Coronary artery (tissue), 2 donors: ENCODE results near the gene NRBP1.
"Not testable (repeated sequence)": the region's sequence is repeated elsewhere in the genome, so short reads cannot be mapped to it uniquely, and the experiment has no call there.

Experiments used
- DNase-seq: peaks from one replicate; pipeline ENCODE4 v3.0.0-alpha.2; 2017; ENCODE audit warnings: low spot score
- H3K27ac ChIP-seq, 2 donors: fragments of 200-600 bp; sonication (generic); one replicate each; pipeline ENCODE4 v1.5.1; 2016 to 2019
- H3K4me3 ChIP-seq: fragments of 200-600 bp; sonication (generic); 2 replicates; pipeline ENCODE4 v1.5.1; 2016; ENCODE audit warnings: mild to moderate bottlenecking, moderate library complexity
- TF ChIP-seq, protein P1 (sequence below): fragments of 200-600 bp; sonication (generic); IDR thresholded peaks from one replicate; pipeline ENCODE4 v1.5.1; 2019; ENCODE audit warnings: antibody characterized with exemption

NRBP1 gene

DNA sequence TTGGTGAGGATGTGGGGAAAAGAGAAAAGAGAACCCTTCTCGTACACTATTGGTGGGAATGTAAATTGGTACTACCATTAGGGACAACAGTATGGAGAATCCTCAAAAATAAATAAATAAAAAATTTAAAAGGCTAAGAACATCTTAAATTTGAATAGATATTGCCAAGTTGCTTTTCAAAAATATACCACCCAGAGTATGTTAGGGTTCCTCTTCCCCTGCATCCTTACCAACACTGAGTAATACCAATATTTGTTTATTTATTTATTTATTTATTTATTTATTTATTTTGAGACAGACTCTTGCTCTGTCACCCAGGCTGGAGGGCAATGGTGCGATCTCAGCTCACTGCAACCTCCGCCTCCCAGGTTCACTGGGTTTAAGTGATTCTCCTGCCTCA is 5.5 kb upstream of the NRBP1 start:
- no peak for DNase-seq
- H3K27ac ChIP-seq = no peak overlapping the region
- no peak overlapping the region for H3K4me3 ChIP-seq
- TF ChIP-seq, protein P1, sequence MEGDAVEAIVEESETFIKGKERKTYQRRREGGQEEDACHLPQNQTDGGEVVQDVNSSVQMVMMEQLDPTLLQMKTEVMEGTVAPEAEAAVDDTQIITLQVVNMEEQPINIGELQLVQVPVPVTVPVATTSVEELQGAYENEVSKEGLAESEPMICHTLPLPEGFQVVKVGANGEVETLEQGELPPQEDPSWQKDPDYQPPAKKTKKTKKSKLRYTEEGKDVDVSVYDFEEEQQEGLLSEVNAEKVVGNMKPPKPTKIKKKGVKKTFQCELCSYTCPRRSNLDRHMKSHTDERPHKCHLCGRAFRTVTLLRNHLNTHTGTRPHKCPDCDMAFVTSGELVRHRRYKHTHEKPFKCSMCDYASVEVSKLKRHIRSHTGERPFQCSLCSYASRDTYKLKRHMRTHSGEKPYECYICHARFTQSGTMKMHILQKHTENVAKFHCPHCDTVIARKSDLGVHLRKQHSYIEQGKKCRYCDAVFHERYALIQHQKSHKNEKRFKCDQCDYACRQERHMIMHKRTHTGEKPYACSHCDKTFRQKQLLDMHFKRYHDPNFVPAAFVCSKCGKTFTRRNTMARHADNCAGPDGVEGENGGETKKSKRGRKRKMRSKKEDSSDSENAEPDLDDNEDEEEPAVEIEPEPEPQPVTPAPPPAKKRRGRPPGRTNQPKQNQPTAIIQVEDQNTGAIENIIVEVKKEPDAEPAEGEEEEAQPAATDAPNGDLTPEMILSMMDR = no peak

GRCh38 chr2:27425039-27425438 is 3.4 kb upstream of the NRBP1 start:
- H3K27ac ChIP-seq, H3K4me3 ChIP-seq, DNase-seq: not testable (repeated sequence)

- H3K27ac ChIP-seq = peak overlapping the region; percentile 93 to 98
- TF ChIP-seq, protein P1 = no peak
- DNase-seq = no peak
- peak overlapping the region; percentile 88 for H3K4me3 ChIP-seq
Measured at GRCh38 chr2:27427863-27428212, 593 bp upstream of the NRBP1 start.

- Histone ChIP-seq H3K4me3 (peak overlapping the region; percentile 88), H3K27ac (peak overlapping the region; percentile 93 to 98)
- TF ChIP-seq, protein P1 = no peak
- DNase-seq = peak; percentile 91
Measured at GRCh38 chr2:27428978-27429541, 629 bp downstream of the NRBP1 start.

DNA sequence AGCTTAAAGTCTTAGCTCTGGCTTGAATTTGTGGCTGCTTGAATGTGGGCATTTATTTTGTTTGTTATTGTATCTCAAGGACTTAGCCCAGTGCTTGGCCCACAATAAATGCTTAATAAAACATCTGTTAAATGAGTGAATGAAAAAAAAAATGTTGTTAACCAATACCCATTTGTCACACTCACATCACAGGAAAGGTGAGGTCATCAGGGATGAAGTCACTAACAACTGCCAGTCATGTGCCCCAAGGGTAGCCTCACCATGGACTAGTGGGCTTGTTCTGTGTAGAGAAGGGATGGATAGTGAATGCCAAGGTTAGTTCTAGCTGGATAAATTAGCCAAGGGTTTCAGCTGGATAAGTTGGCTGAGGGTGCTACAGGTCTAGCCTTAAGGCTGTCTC is 3.0 kb downstream of the NRBP1 start:
- TF ChIP-seq, protein P1 = no peak
- H3K27ac ChIP-seq = peak overlapping the region in 1 of 2 donors; percentile 32
- no peak for DNase-seq
- no peak overlapping the region for H3K4me3 ChIP-seq

DNA sequence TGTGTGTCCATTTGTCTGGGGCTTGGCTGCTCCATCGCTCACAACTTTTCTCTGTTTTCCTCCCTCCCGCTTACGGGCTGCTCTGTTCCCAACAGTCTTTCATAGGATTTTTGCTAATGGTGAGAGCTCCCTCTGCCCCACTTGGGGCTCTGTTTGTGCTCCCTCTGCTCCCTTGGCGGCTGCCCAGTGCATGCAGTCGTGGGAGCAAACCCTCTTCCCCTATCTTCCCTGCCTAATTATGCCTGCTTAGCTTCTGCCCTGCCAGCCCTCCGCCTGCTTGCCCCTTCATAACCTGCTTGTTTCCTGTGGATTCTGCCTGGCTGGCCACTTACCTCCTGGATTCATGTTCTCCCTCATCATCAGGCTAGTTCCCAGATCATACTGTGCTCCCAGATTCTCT is 7.2 kb downstream of the NRBP1 start:
- no peak for DNase-seq
- H3K27ac ChIP-seq = no peak overlapping the region
- TF ChIP-seq, protein P1 = no peak

GRCh38 chr2:27441226-27441926 is 12.9 kb downstream of the NRBP1 start:
- H3K4me3 ChIP-seq = no peak overlapping the region
- no peak overlapping the region for H3K27ac ChIP-seq
- no peak for DNase-seq
- TF ChIP-seq, protein P1 = no peak

More for the DNA sequence above, 7.2 kb downstream of the NRBP1 start:
- no peak overlapping the region for H3K4me3 ChIP-seq
